GM19193 (cell line): Measurements from ENCODE around the gene SLIT3.

ENCODE experiments used
- POLR2A ChIP-seq: IDR thresholded peaks from 4 replicates; pipeline ENCODE4 v1.6.1; 2011; ENCODE audit not compliant: insufficient read depth, insufficient read length; ENCODE audit errors: extremely low read depth

The SLIT3 gene

GRCh38 chr5:168689260-168689659 is 611.7 kb downstream of the SLIT3 start:
- TF ChIP-seq POLR2A = no peak

GRCh38 chr5:168686837-168687236 is 614.1 kb downstream of the SLIT3 start:
- TF ChIP-seq POLR2A = no peak

GRCh38 chr5:168685566-168685965 is 615.4 kb downstream of the SLIT3 start:
- TF ChIP-seq POLR2A = no peak

- no peak for TF ChIP-seq POLR2A
Observed at GRCh38 chr5:168683927-168684295, 617.0 kb downstream of the SLIT3 start.

- no peak for TF ChIP-seq POLR2A
Observed at GRCh38 chr5:168683247-168683926, 617.6 kb downstream of the SLIT3 start.

GRCh38 chr5:168681556-168682183 is 619.3 kb downstream of the SLIT3 start:
- no peak for TF ChIP-seq POLR2A

GRCh38 chr5:168680395-168680794 is 620.5 kb downstream of the SLIT3 start:
- no peak for TF ChIP-seq POLR2A

GRCh38 chr5:168679515-168679920 is 621.4 kb downstream of the SLIT3 start:
- TF ChIP-seq POLR2A = no peak

- TF ChIP-seq POLR2A = no peak
Observed at GRCh38 chr5:168676501-168676900, 624.4 kb downstream of the SLIT3 start.

GRCh38 chr5:168675883-168676408 is 625.0 kb downstream of the SLIT3 start:
- TF ChIP-seq POLR2A = no peak

- TF ChIP-seq POLR2A = no peak
Observed at GRCh38 chr5:168674893-168675482, 626.0 kb downstream of the SLIT3 start.

- no peak for TF ChIP-seq POLR2A
Observed at GRCh38 chr5:168672888-168673287, 628.1 kb downstream of the SLIT3 start.

- no peak for TF ChIP-seq POLR2A
Observed at GRCh38 chr5:168672016-168672415, 628.9 kb downstream of the SLIT3 start.

- no peak for TF ChIP-seq POLR2A
Observed at GRCh38 chr5:168670881-168671575, 629.9 kb downstream of the SLIT3 start.

GRCh38 chr5:168669668-168670378 is 631.1 kb downstream of the SLIT3 start:
- no peak for TF ChIP-seq POLR2A
